LHCN-M2 (cell line): Measurements from ENCODE around the gene GABRA5. TPM values are rescaled to one million over a fixed set of nuclear protein-coding genes. Genes with fewer than 3 reads are reported as not detected.

Experiments used
- total RNA-seq: library from RNA; depleted of rRNA; stranded (reverse); fragments of >200 nt; gene quantifications from 2 replicates; pipeline ENCODE4 v1.2.3, GENCODE V29; 2014; rRNA removed

GABRA5 gene
- total RNA-seq, 1 experiment from 2014 or later = not detected

Other genes with a start within 250 kb of the GABRA5 start
- gene GABRB3, start 94.0 kb upstream of the GABRA5 start, total RNA-seq = not detected in 2 replicates
- gene GABRG3, start 104.1 kb downstream of the GABRA5 start, total RNA-seq = not detected in 2 replicates